HepG2 (cell line): ENCODE measurements around the gene VAV2. TPM values are rescaled to one million over a fixed set of nuclear protein-coding genes. Genes with fewer than 3 reads are reported as not detected.

Experiments used
- ETV5 ChIP-seq: IDR thresholded peaks from 2 replicates; pipeline ENCODE4 v1.6.1; 2018; ENCODE audit warnings: missing biosample characterization, missing genetic modification reagents, inconsistent platforms, borderline replicate concordance
- KDM6A ChIP-seq: IDR thresholded peaks from 2 replicates; pipeline ENCODE4 v1.6.1; 2016; ENCODE audit warnings: low read depth
- MYC ChIP-seq: sonication (generic); formaldehyde crosslinking; IDR thresholded peaks from 2 replicates; pipeline ENCODE4 v1.9.0; 2021; ENCODE audit warnings: missing genetic modification reagents, borderline replicate concordance
- NCOA5 ChIP-seq: sonication (generic); formaldehyde crosslinking; IDR thresholded peaks from 2 replicates; pipeline ENCODE4 v1.4.0; 2020; ENCODE audit warnings: missing genetic modification reagents
- NR2F6 ChIP-seq, 2 experiments: IDR thresholded peaks; 2 replicates each; pipeline ENCODE4 v1.6.1; 2016; ENCODE audit warnings: antibody characterized with exemption in 1 of 2, mild to moderate bottlenecking in 1 of 2
- NRL ChIP-seq: sonication (generic); formaldehyde crosslinking; IDR thresholded peaks from 2 replicates; pipeline ENCODE4 v1.5.0; 2020; ENCODE audit warnings: missing genetic modification reagents, mild to moderate bottlenecking, moderate library complexity, borderline replicate concordance
- PTBP1 ChIP-seq: fragments of 200-400 bp; formaldehyde crosslinking; IDR thresholded peaks from 2 replicates; pipeline ENCODE4 v1.6.1; 2018; ENCODE audit warnings: low read length, low read depth; ENCODE audit not compliant: poor library complexity, severe bottlenecking
- RARA ChIP-seq: IDR thresholded peaks from 2 replicates; pipeline ENCODE4 v1.6.1; 2016; ENCODE audit warnings: missing genetic modification reagents, missing compliant biosample characterization
- RBAK ChIP-seq: sonication (generic); formaldehyde crosslinking; IDR thresholded peaks from 2 replicates; pipeline ENCODE4 v1.5.1; 2020; ENCODE audit warnings: mild to moderate bottlenecking, missing genetic modification reagents
- SRSF4 ChIP-seq: fragments of 200-400 bp; formaldehyde crosslinking; IDR thresholded peaks from one replicate; pipeline ENCODE4 v1.6.1; 2018; ENCODE audit warnings: mild to moderate bottlenecking, low read depth, low read length, moderate library complexity; ENCODE audit not compliant: poor library complexity, severe bottlenecking
- ZC3H4 ChIP-seq: sonication (generic); formaldehyde crosslinking; IDR thresholded peaks from 2 replicates; pipeline ENCODE4 v1.4.0; 2020; ENCODE audit warnings: missing genetic modification reagents, borderline replicate concordance
- ZNF121 ChIP-seq: sonication (generic); formaldehyde crosslinking; IDR thresholded peaks from 2 replicates; pipeline ENCODE4 v1.5.0; 2020; ENCODE audit warnings: mild to moderate bottlenecking, missing genetic modification reagents
- ZNF546 ChIP-seq: sonication (generic); formaldehyde crosslinking; conservative IDR thresholded peaks from 2 replicates; pipeline ENCODE4 v1.8.1; 2023; ENCODE audit warnings: mild to moderate bottlenecking, missing genetic modification reagents
- ZNF570 ChIP-seq: sonication (generic); formaldehyde crosslinking; IDR thresholded peaks from 2 replicates; pipeline ENCODE4 v1.4.0; 2020; ENCODE audit warnings: mild to moderate bottlenecking, missing genetic modification reagents, borderline replicate concordance
- ZNF772 ChIP-seq: sonication (generic); formaldehyde crosslinking; IDR thresholded peaks from 2 replicates; pipeline ENCODE4 v1.5.0; 2020; ENCODE audit warnings: mild to moderate bottlenecking, missing genetic modification reagents
- ZNF775 ChIP-seq: sonication (generic); formaldehyde crosslinking; IDR thresholded peaks from 2 replicates; pipeline ENCODE4 v1.4.0; 2020; ENCODE audit warnings: missing genetic modification reagents, mild to moderate bottlenecking, moderate library complexity, borderline replicate concordance
- polyA plus RNA-seq, 8 experiments: library from polyadenylated mRNA; depleted of rRNA in 3 of 8; stranded (reverse) in 7 of 8; unstranded in 1 of 8; fragments of >200 nt; fragmentation: Illumina TruSeq in 4 of 8; extraction: Trizol in 4 of 8; gene quantifications; 2 replicates each; pipeline versions ENCODE4 v1.2.1 to v1.2.3, GENCODE V29; 2011 to 2016; ENCODE audit warnings: low read depth in 4 of 8, missing spikeins in 1 of 8, mixed read lengths in 1 of 8; ENCODE audit not compliant: insufficient read depth in 1 of 8
- total RNA-seq, 5 experiments: library from RNA; depleted of rRNA; stranded (reverse); fragments of >200 nt; fragmentation: Illumina TruSeq; extraction: Trizol; gene quantifications; 2 replicates each; pipeline ENCODE4 v1.2.3, GENCODE V29; 2016; ENCODE audit warnings: low read depth in 1 of 5
- TF ChIP-seq, protein P1 (sequence below): sonication (generic); formaldehyde crosslinking; IDR thresholded peaks from 2 replicates; pipeline ENCODE4 v1.5.0; 2020; ENCODE audit warnings: mild to moderate bottlenecking, missing genetic modification reagents, borderline replicate concordance
- TF ChIP-seq, protein P2 (sequence below): sonication (generic); formaldehyde crosslinking; IDR thresholded peaks from 2 replicates; pipeline ENCODE4 v1.8.1; 2023; ENCODE audit warnings: missing genetic modification reagents, mild to moderate bottlenecking, borderline replicate concordance

Gene VAV2
- total and polyA plus RNA-seq, 2 of the 13 experiments (the other 11 are each of a cell fraction or from before 2014, with no cell fraction given): 22.5 to 22.9 TPM

DNA sequence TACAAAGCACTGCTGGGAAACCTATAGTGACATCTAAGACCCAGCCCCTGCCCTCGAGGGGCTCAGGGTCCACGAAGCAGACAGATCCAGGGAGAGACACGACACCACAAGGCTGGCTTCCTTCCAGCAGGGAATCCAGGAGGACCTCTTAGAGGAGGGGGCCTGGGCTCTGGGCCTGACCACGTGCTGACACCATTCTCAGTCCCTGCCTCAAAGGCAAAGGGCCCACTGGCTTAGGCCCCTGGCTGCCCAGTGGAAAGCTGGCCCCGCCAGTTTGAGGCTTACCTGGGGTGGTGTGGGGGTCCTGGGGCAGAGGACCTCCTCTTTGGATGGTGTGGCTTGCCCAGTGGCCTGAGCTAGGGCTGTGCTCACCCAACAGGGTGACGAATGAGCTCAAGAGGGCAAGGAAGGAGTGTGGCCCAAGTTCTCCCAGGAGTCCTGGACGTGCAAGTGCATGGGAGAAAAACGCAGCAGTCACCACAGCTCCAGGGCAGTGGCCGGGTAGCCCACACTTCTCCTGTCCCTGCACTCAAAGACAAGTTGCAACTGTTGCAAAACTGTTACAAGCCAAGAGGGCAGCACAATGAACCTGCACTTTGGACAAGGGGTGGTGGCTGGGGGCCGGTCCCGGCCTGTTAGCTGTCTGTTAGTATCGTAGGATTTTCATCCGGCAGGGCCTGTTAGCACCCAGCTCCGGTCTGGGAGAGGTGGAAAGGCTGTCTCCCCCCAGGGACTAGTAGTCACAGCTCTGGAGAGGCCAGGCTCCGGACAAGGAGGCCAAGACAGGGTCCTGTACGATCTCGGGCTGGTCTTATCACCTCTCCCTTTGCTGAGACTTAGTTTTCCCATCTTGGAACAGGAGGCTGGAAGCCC lies 252.5 kb downstream of the VAV2 start (continued):
- TF ChIP-seq NR2F6 (IDR thresholded peaks at IDR 0.05): peak; percentile 74
- TF ChIP-seq NR2F6 (CRISPR knock-in tag; IDR thresholded peaks at IDR 0.05): peak; percentile 89
- TF ChIP-seq ZNF121 (CRISPR knock-in tag): peak; percentile 54; the same call in 1 of the 2 replicates
- TF ChIP-seq ZNF772 (CRISPR knock-in tag): 0 out of 2 replicates have a peak, but pooled peaks have one; percentile 60
- no peak for TF ChIP-seq PTBP1
- TF ChIP-seq, protein P1, sequence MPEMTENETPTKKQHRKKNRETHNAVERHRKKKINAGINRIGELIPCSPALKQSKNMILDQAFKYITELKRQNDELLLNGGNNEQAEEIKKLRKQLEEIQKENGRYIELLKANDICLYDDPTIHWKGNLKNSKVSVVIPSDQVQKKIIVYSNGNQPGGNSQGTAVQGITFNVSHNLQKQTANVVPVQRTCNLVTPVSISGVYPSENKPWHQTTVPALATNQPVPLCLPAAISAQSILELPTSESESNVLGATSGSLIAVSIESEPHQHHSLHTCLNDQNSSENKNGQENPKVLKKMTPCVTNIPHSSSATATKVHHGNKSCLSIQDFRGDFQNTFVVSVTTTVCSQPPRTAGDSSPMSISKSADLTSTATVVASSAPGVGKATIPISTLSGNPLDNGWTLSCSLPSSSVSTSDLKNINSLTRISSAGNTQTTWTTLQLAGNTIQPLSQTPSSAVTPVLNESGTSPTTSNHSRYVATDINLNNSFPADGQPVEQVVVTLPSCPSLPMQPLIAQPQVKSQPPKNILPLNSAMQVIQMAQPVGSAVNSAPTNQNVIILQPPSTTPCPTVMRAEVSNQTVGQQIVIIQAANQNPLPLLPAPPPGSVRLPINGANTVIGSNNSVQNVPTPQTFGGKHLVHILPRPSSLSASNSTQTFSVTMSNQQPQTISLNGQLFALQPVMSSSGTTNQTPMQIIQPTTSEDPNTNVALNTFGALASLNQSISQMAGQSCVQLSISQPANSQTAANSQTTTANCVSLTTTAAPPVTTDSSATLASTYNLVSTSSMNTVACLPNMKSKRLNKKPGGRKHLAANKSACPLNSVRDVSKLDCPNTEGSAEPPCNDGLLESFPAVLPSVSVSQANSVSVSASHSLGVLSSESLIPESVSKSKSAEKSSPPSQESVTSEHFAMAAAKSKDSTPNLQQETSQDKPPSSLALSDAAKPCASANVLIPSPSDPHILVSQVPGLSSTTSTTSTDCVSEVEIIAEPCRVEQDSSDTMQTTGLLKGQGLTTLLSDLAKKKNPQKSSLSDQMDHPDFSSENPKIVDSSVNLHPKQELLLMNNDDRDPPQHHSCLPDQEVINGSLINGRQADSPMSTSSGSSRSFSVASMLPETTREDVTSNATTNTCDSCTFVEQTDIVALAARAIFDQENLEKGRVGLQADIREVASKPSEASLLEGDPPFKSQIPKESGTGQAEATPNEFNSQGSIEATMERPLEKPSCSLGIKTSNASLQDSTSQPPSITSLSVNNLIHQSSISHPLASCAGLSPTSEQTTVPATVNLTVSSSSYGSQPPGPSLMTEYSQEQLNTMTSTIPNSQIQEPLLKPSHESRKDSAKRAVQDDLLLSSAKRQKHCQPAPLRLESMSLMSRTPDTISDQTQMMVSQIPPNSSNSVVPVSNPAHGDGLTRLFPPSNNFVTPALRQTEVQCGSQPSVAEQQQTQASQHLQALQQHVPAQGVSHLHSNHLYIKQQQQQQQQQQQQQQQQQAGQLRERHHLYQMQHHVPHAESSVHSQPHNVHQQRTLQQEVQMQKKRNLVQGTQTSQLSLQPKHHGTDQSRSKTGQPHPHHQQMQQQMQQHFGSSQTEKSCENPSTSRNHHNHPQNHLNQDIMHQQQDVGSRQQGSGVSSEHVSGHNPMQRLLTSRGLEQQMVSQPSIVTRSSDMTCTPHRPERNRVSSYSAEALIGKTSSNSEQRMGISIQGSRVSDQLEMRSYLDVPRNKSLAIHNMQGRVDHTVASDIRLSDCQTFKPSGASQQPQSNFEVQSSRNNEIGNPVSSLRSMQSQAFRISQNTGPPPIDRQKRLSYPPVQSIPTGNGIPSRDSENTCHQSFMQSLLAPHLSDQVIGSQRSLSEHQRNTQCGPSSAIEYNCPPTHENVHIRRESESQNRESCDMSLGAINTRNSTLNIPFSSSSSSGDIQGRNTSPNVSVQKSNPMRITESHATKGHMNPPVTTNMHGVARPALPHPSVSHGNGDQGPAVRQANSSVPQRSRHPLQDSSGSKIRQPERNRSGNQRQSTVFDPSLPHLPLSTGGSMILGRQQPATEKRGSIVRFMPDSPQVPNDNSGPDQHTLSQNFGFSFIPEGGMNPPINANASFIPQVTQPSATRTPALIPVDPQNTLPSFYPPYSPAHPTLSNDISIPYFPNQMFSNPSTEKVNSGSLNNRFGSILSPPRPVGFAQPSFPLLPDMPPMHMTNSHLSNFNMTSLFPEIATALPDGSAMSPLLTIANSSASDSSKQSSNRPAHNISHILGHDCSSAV: 0 out of 2 replicates have a peak, but pooled peaks have one; percentile 77
- peak; percentile 86 for TF ChIP-seq NRL (CRISPR knock-in tag)
- TF ChIP-seq ZNF775: peak; percentile 79; the same call in 1 of the 2 replicates
- peak; percentile 77 for TF ChIP-seq RARA
- peak; percentile 79 for TF ChIP-seq ETV5 (CRISPR knock-in tag)
- no peak for TF ChIP-seq NCOA5 (CRISPR knock-in tag)
- peak; percentile 87 for TF ChIP-seq ZNF546 (CRISPR knock-in tag)
- TF ChIP-seq ZC3H4 (CRISPR knock-in tag): peak; percentile 84
- TF ChIP-seq, protein P2, sequence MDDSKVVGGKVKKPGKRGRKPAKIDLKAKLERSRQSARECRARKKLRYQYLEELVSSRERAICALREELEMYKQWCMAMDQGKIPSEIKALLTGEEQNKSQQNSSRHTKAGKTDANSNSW (CRISPR knock-in tag): 0 out of 2 replicates have a peak, but pooled peaks have one; percentile 55
- no peak; the same call in 1 of the 2 replicates for TF ChIP-seq RBAK (CRISPR knock-in tag)
- peak; percentile 84 for TF ChIP-seq KDM6A (CRISPR knock-in tag)
- no peak for TF ChIP-seq SRSF4
- peak; percentile 93 for TF ChIP-seq MYC (CRISPR knock-in tag)
- 0 out of 2 replicates have a peak, but pooled peaks have one; percentile 46 for TF ChIP-seq ZNF570 (CRISPR knock-in tag)
